ENCODE data around the gene PAK6.

GRCh38 chr15:40250771-40251483 lies 12.1 kb downstream of the PAK6 start:
- no peak for TF ChIP-seq TAF1 (conservative IDR thresholded peaks at IDR 0.05)
- no peak for TF ChIP-seq CTCF (IDR thresholded peaks at IDR 0.05; ENCODE audit: low read depth, low read length, missing input control)
- no peak for TF ChIP-seq ATF3 (IDR thresholded peaks at IDR 0.05)
- no peak for TF ChIP-seq GABPA (IDR thresholded peaks at IDR 0.05 in 1 of 2, conservative IDR thresholded peaks at IDR 0.05 in 1 of 2)
- TF ChIP-seq RAD21 (IDR thresholded peaks at IDR 0.05) = no peak
- TF ChIP-seq YY1 (IDR thresholded peaks at IDR 0.05) = no peak
- no peak for TF ChIP-seq MAX (IDR thresholded peaks at IDR 0.05)
- no peak for TF ChIP-seq JUND (IDR thresholded peaks at IDR 0.05)
- no peak for TF ChIP-seq REST (IDR thresholded peaks at IDR 0.05)
- TF ChIP-seq HNF4G (IDR thresholded peaks at IDR 0.05) = no peak
- TF ChIP-seq EGR1 (IDR thresholded peaks at IDR 0.05; ENCODE audit: low read depth in 2 of 2) = no peak

Data from liver (tissue), 3 donors.